ENCODE data around the gene ZDHHC14. TPM values are rescaled to one million over a fixed set of nuclear protein-coding genes. Genes with fewer than 3 reads are reported as not detected.

ZDHHC14 gene
- total RNA-seq, 2 donors from 2014 or later = 6.9 to 10.9 TPM

GRCh38 chr6:157615951-157616350, 235.0 kb downstream of the ZDHHC14 start:
- H3K4me1 Mint-ChIP-seq (ENCODE audit: low read depth in 2 of 2) = peaks cover 5 to 14% of the 10 kb centered on the region in 2 donors
- DNase-seq (ENCODE audit: low spot score) = no peak
- H3K27ac Mint-ChIP-seq = peak overlapping the region in 1 of 2 donors; percentile 6
- no peak overlapping the region for H3K4me3 Mint-ChIP-seq
- no peaks in the 10 kb centered on the region for H3K9me3 Mint-ChIP-seq
- no peaks in the 10 kb centered on the region for H3K36me3 Mint-ChIP-seq
- no peaks in the 10 kb centered on the region for H3K27me3 Mint-ChIP-seq
- ATAC-seq = no peak

- no peaks in the 10 kb centered on the region for H3K36me3 Mint-ChIP-seq
- no peak overlapping the region for H3K4me3 Mint-ChIP-seq
- no peaks in the 10 kb centered on the region for H3K27me3 Mint-ChIP-seq
- no peak overlapping the region for H3K27ac Mint-ChIP-seq
- H3K4me1 Mint-ChIP-seq (ENCODE audit: low read depth in 2 of 2) = no peaks in the 10 kb centered on the region
- H3K9me3 Mint-ChIP-seq = no peaks in the 10 kb centered on the region
- DNase-seq (ENCODE audit: low spot score) (no peak), ATAC-seq (no peak)
Measured at GRCh38 chr6:157620944-157621343, 240.0 kb downstream of the ZDHHC14 start.

- Mint-ChIP-seq H3K27ac (no peak overlapping the region), H3K4me3 (no peak overlapping the region), H3K4me1 (ENCODE audit: low read depth in 2 of 2) (no peaks in the 10 kb centered on the region), H3K27me3 (no peaks in the 10 kb centered on the region), H3K36me3 (no peaks in the 10 kb centered on the region), H3K9me3 (no peaks in the 10 kb centered on the region)
- no peak for DNase-seq (ENCODE audit: low spot score)
- no peak for ATAC-seq
Measured at GRCh38 chr6:157621406-157621805, 240.4 kb downstream of the ZDHHC14 start.

- H3K27ac Mint-ChIP-seq = no peak overlapping the region
- H3K36me3 Mint-ChIP-seq = no peaks in the 10 kb centered on the region
- no peak overlapping the region for H3K4me3 Mint-ChIP-seq
- no peaks in the 10 kb centered on the region for H3K9me3 Mint-ChIP-seq
- no peak for ATAC-seq
- H3K4me1 Mint-ChIP-seq (ENCODE audit: low read depth in 2 of 2) = no peaks in the 10 kb centered on the region
- DNase-seq (ENCODE audit: low spot score) = no peak
- H3K27me3 Mint-ChIP-seq = no peaks in the 10 kb centered on the region
Measured at GRCh38 chr6:157622427-157622826, 241.4 kb downstream of the ZDHHC14 start.

GRCh38 chr6:157625111-157625510, 244.1 kb downstream of the ZDHHC14 start:
- H3K4me3 Mint-ChIP-seq = no peak overlapping the region
- H3K9me3 Mint-ChIP-seq = no peaks in the 10 kb centered on the region
- H3K36me3 Mint-ChIP-seq = no peaks in the 10 kb centered on the region
- DNase-seq (ENCODE audit: low spot score) (no peak), ATAC-seq (no peak)
- H3K27ac Mint-ChIP-seq = peak overlapping the region in 1 of 2 donors; percentile 3
- H3K4me1 Mint-ChIP-seq (ENCODE audit: low read depth in 2 of 2) = peaks cover 0 to 2% of the 10 kb centered on the region in 2 donors
- no peaks in the 10 kb centered on the region for H3K27me3 Mint-ChIP-seq

GRCh38 chr6:157625764-157626163, 244.8 kb downstream of the ZDHHC14 start:
- Mint-ChIP-seq H3K9me3 (no peaks in the 10 kb centered on the region), H3K27ac (no peak overlapping the region), H3K4me3 (no peak overlapping the region), H3K36me3 (no peaks in the 10 kb centered on the region), H3K27me3 (no peaks in the 10 kb centered on the region), H3K4me1 (ENCODE audit: low read depth in 2 of 2) (peaks cover 0 to 2% of the 10 kb centered on the region in 2 donors)
- ATAC-seq (no peak), DNase-seq (ENCODE audit: low spot score) (no peak)

- ATAC-seq (no peak), DNase-seq (ENCODE audit: low spot score) (no peak)
- no peaks in the 10 kb centered on the region for H3K36me3 Mint-ChIP-seq
- no peak overlapping the region for H3K27ac Mint-ChIP-seq
- H3K27me3 Mint-ChIP-seq = no peaks in the 10 kb centered on the region
- H3K9me3 Mint-ChIP-seq = no peaks in the 10 kb centered on the region
- H3K4me1 Mint-ChIP-seq (ENCODE audit: low read depth in 2 of 2) = peaks cover 0 to 2% of the 10 kb centered on the region in 2 donors
- no peak overlapping the region for H3K4me3 Mint-ChIP-seq
Measured at GRCh38 chr6:157627195-157627966, 246.4 kb downstream of the ZDHHC14 start.

- DNase-seq (ENCODE audit: low spot score) (no peak), ATAC-seq (no peak)
- no peak overlapping the region for H3K4me3 Mint-ChIP-seq
- no peaks in the 10 kb centered on the region for H3K9me3 Mint-ChIP-seq
- H3K27ac Mint-ChIP-seq = no peak overlapping the region
- no peaks in the 10 kb centered on the region for H3K36me3 Mint-ChIP-seq
- H3K4me1 Mint-ChIP-seq (ENCODE audit: low read depth in 2 of 2) = peaks cover 0 to 2% of the 10 kb centered on the region in 2 donors
- H3K27me3 Mint-ChIP-seq = no peaks in the 10 kb centered on the region
Measured at GRCh38 chr6:157628463-157628862, 247.5 kb downstream of the ZDHHC14 start.

- H3K4me3 Mint-ChIP-seq = no peak overlapping the region
- H3K27ac Mint-ChIP-seq = no peak overlapping the region
- no peaks in the 10 kb centered on the region for H3K27me3 Mint-ChIP-seq
- no peaks in the 10 kb centered on the region for H3K9me3 Mint-ChIP-seq
- H3K4me1 Mint-ChIP-seq (ENCODE audit: low read depth in 2 of 2) = peaks cover 0 to 2% of the 10 kb centered on the region in 2 donors
- ATAC-seq (no peak), DNase-seq (ENCODE audit: low spot score) (no peak)
- no peaks in the 10 kb centered on the region for H3K36me3 Mint-ChIP-seq
Measured at GRCh38 chr6:157629220-157629619, 248.2 kb downstream of the ZDHHC14 start.

GRCh38 chr6:157630463-157631080, 249.6 kb downstream of the ZDHHC14 start:
- Mint-ChIP-seq H3K4me1 (ENCODE audit: low read depth in 2 of 2) (peaks cover 0 to 2% of the 10 kb centered on the region in 2 donors), H3K36me3 (no peaks in the 10 kb centered on the region), H3K4me3 (no peak overlapping the region), H3K27me3 (no peaks in the 10 kb centered on the region), H3K9me3 (no peaks in the 10 kb centered on the region), H3K27ac (no peak overlapping the region)
- ATAC-seq = peak in 1 of 2 donors; percentile 24
- no peak for DNase-seq (ENCODE audit: low spot score)

- no peak for DNase-seq (ENCODE audit: low spot score)
- Mint-ChIP-seq H3K9me3 (no peaks in the 10 kb centered on the region), H3K36me3 (no peaks in the 10 kb centered on the region), H3K27me3 (no peaks in the 10 kb centered on the region), H3K4me3 (no peak overlapping the region), H3K27ac (no peak overlapping the region), H3K4me1 (ENCODE audit: low read depth in 2 of 2) (peaks cover 0 to 2% of the 10 kb centered on the region in 2 donors)
- ATAC-seq = no peak
Measured at GRCh38 chr6:157631412-157631811, 250.4 kb downstream of the ZDHHC14 start.

GRCh38 chr6:157631838-157632614, 251.0 kb downstream of the ZDHHC14 start:
- no peaks in the 10 kb centered on the region for H3K9me3 Mint-ChIP-seq
- no peaks in the 10 kb centered on the region for H3K36me3 Mint-ChIP-seq
- ATAC-seq (no peak), DNase-seq (ENCODE audit: low spot score) (no peak)
- peaks cover 0 to 2% of the 10 kb centered on the region in 2 donors for H3K4me1 Mint-ChIP-seq (ENCODE audit: low read depth in 2 of 2)
- no peak overlapping the region for H3K4me3 Mint-ChIP-seq
- H3K27ac Mint-ChIP-seq = no peak overlapping the region
- no peaks in the 10 kb centered on the region for H3K27me3 Mint-ChIP-seq

GRCh38 chr6:157632821-157633220, 251.8 kb downstream of the ZDHHC14 start:
- Mint-ChIP-seq H3K27ac (no peak overlapping the region), H3K4me1 (ENCODE audit: low read depth in 2 of 2) (peaks cover 0 to 2% of the 10 kb centered on the region in 2 donors), H3K9me3 (no peaks in the 10 kb centered on the region), H3K36me3 (no peaks in the 10 kb centered on the region), H3K27me3 (no peaks in the 10 kb centered on the region), H3K4me3 (no peak overlapping the region)
- ATAC-seq (no peak), DNase-seq (ENCODE audit: low spot score) (no peak)

- H3K36me3 Mint-ChIP-seq = no peaks in the 10 kb centered on the region
- H3K9me3 Mint-ChIP-seq = no peaks in the 10 kb centered on the region
- DNase-seq (ENCODE audit: low spot score) (peak; percentile 3), ATAC-seq (no peak)
- no peak overlapping the region for H3K4me3 Mint-ChIP-seq
- peaks cover 0 to 2% of the 10 kb centered on the region in 2 donors for H3K4me1 Mint-ChIP-seq (ENCODE audit: low read depth in 2 of 2)
- no peaks in the 10 kb centered on the region for H3K27me3 Mint-ChIP-seq
- H3K27ac Mint-ChIP-seq = no peak overlapping the region
Measured at GRCh38 chr6:157634546-157634945, 253.6 kb downstream of the ZDHHC14 start.
